ENCODE measurements around the gene ACSF3. TPM values are rescaled to one million over a fixed set of nuclear protein-coding genes. Genes with fewer than 3 reads are reported as not detected.

The ACSF3 gene
- total RNA-seq, 1 experiment from 2014 or later, result 30.8 TPM

DNA sequence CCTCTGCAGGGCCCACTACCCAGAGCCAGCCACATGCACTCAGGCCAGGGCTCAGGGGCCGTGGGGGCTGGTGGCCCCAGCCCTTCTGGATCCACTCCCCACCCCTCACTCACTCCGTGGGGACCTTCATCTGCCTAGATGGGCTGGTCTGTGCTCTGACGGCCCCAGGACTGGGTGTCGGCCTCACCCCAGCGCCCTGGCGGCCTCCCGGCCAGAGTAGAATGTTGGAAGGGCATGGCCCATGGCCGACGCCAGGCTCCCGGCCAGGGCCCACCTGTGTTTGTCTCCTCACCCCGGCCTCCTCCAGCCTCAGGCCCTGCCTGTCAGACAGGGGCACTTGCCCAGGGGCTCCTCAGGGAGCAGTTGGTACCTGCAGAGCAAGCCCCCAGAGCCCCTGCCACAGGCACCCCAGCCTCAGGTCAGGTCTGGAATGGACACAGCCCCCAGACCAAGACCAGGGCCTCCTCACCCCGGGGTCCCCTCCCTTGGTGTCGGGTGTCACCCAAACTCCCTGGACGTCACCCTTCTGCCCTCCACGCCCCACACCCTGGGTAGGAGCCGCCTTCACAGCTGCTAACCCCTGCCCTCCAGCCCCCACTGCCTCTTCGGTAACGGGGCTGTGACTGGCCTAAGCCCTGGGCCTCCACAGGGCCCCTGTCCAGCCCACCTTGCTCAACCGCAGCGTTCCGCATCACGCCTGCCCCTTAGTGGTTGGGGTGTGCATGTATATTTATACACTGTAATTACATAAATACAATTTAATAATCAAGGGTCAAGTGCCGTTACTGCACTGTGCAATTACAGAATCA lies 74.9 kb downstream of the ACSF3 start:
- in situ Hi-C loops (cut with HindIII; ENCODE audit: low pct_unique_long_range_greater_than_20kb, low sequenced_read_pairs) (no loop called here), intact Hi-C loops (cut with micrococcal nuclease; ENCODE audit: unreplicated experiment) (loop anchor here (10.0 kb wide), 1 partner anchor 354 kb away; the partner anchor contains the start of gene APRT)
- no peak for DNase-seq (ENCODE audit: low read depth, low spot score)
- ATAC-seq, result no peak
- Histone ChIP-seq H3K36me3 (ENCODE audit: control insufficient read depth, insufficient read depth, low read length) (no peaks in the 10 kb centered on the region), H3K9me3 (ENCODE audit: control insufficient read depth, insufficient read depth, low read depth, low read length) (no peaks in the 10 kb centered on the region), H3K4me3 (ENCODE audit: low read depth in 2 of 2, low read length in 2 of 2) (no peak overlapping the region), H3K4me1 (ENCODE audit: control insufficient read depth, insufficient read depth, low read length) (peaks cover 6% of the 10 kb centered on the region; the same call in 1 of the 2 replicates), H3K27ac (ENCODE audit: low read length) (no peak overlapping the region), H3K27me3 (ENCODE audit: control insufficient read depth, insufficient read depth, low read length) (no peaks in the 10 kb centered on the region)
- no TSS peak for BruUV-seq (replicated peaks)
- TF ChIP-seq SIN3A (IDR thresholded peaks at IDR 0.05; ENCODE audit: borderline replicate concordance, insufficient read depth, low read depth, low read length), result no peak
- TF ChIP-seq, protein P1, sequence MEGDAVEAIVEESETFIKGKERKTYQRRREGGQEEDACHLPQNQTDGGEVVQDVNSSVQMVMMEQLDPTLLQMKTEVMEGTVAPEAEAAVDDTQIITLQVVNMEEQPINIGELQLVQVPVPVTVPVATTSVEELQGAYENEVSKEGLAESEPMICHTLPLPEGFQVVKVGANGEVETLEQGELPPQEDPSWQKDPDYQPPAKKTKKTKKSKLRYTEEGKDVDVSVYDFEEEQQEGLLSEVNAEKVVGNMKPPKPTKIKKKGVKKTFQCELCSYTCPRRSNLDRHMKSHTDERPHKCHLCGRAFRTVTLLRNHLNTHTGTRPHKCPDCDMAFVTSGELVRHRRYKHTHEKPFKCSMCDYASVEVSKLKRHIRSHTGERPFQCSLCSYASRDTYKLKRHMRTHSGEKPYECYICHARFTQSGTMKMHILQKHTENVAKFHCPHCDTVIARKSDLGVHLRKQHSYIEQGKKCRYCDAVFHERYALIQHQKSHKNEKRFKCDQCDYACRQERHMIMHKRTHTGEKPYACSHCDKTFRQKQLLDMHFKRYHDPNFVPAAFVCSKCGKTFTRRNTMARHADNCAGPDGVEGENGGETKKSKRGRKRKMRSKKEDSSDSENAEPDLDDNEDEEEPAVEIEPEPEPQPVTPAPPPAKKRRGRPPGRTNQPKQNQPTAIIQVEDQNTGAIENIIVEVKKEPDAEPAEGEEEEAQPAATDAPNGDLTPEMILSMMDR (IDR thresholded peaks at IDR 0.05), result peak; percentile 36; the same call in 1 of the 2 replicates
- POLR2A ChIA-PET, result no interaction called here
- CTCF ChIA-PET, result no interaction called here

DNA sequence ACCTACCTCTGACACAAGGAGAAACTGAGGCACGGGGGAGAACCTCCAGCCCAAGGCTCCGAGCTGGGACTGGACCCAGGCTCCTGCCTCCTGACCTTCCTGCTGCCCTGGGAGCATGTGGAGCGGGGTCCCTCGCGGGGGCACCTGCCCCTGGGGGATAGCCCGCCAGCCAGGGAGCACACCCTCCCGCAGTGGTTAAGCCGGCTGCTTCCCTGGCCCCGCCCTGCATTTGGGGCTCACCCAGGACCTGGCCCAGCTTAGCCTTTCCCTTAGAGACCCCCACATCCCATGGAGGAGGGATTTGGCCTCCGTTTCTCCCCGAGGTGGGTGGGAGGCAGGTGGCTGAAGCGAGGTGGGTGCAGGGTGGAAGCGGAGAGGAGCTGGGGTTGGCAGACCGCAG lies 76.1 kb downstream of the ACSF3 start:
- ChIA-PET POLR2A (no interaction called here), CTCF (no interaction called here)
- no peaks in the 10 kb centered on the region for H3K36me3 ChIP-seq (ENCODE audit: control insufficient read depth, insufficient read depth, low read length)
- in situ Hi-C loops (cut with HindIII; ENCODE audit: low pct_unique_long_range_greater_than_20kb, low sequenced_read_pairs) (no loop called here), intact Hi-C loops (cut with micrococcal nuclease; ENCODE audit: unreplicated experiment) (loop anchor here (10.0 kb wide), 1 partner anchor 355 kb away; the partner anchor contains the start of gene APRT)
- no TSS peak for BruUV-seq (replicated peaks)
- H3K27me3 ChIP-seq (ENCODE audit: control insufficient read depth, insufficient read depth, low read length), result no peaks in the 10 kb centered on the region
- DNase-seq (ENCODE audit: low read depth, low spot score) (no peak), ATAC-seq (no peak)
- H3K4me3 ChIP-seq (ENCODE audit: low read depth in 2 of 2, low read length in 2 of 2), result no peak overlapping the region
- H3K9me3 ChIP-seq (ENCODE audit: control insufficient read depth, insufficient read depth, low read depth, low read length), result no peaks in the 10 kb centered on the region
- TF ChIP-seq, protein P2, sequence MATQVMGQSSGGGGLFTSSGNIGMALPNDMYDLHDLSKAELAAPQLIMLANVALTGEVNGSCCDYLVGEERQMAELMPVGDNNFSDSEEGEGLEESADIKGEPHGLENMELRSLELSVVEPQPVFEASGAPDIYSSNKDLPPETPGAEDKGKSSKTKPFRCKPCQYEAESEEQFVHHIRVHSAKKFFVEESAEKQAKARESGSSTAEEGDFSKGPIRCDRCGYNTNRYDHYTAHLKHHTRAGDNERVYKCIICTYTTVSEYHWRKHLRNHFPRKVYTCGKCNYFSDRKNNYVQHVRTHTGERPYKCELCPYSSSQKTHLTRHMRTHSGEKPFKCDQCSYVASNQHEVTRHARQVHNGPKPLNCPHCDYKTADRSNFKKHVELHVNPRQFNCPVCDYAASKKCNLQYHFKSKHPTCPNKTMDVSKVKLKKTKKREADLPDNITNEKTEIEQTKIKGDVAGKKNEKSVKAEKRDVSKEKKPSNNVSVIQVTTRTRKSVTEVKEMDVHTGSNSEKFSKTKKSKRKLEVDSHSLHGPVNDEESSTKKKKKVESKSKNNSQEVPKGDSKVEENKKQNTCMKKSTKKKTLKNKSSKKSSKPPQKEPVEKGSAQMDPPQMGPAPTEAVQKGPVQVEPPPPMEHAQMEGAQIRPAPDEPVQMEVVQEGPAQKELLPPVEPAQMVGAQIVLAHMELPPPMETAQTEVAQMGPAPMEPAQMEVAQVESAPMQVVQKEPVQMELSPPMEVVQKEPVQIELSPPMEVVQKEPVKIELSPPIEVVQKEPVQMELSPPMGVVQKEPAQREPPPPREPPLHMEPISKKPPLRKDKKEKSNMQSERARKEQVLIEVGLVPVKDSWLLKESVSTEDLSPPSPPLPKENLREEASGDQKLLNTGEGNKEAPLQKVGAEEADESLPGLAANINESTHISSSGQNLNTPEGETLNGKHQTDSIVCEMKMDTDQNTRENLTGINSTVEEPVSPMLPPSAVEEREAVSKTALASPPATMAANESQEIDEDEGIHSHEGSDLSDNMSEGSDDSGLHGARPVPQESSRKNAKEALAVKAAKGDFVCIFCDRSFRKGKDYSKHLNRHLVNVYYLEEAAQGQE (IDR thresholded peaks at IDR 0.05; ENCODE audit: insufficient read depth in 1 of 2, low read depth in 2 of 2, low read length in 1 of 2), result no peak
- TF ChIP-seq, protein P1 (IDR thresholded peaks at IDR 0.05), result no peak
- no peak for TF ChIP-seq SIN3A (IDR thresholded peaks at IDR 0.05; ENCODE audit: borderline replicate concordance, insufficient read depth, low read depth, low read length)
- no peak for TF ChIP-seq POLR2AphosphoS5 (IDR thresholded peaks at IDR 0.05; ENCODE audit: low read depth, low read length)
- no peak for TF ChIP-seq TCF7L2 (IDR thresholded peaks at IDR 0.05; ENCODE audit: low read depth, low read length)
- H3K27ac ChIP-seq (ENCODE audit: low read length), result no peak overlapping the region
- H3K4me1 ChIP-seq (ENCODE audit: control insufficient read depth, insufficient read depth, low read length), result peaks cover 6% of the 10 kb centered on the region; the same call in 1 of the 2 replicates

Data from Panc1 (cell line).